GF-D8 (cell line): ENCODE measurements around the gene SPIRE1.
"Not testable (repeated sequence)": the region's sequence is repeated elsewhere in the genome, so short reads cannot be mapped to it uniquely, and the experiment has no call there.

Experiments used
- DNase-seq: peaks from one replicate; lab custom pipeline; 2025; lab: John Stamatoyannopoulos, UW

SPIRE1 gene

DNA sequence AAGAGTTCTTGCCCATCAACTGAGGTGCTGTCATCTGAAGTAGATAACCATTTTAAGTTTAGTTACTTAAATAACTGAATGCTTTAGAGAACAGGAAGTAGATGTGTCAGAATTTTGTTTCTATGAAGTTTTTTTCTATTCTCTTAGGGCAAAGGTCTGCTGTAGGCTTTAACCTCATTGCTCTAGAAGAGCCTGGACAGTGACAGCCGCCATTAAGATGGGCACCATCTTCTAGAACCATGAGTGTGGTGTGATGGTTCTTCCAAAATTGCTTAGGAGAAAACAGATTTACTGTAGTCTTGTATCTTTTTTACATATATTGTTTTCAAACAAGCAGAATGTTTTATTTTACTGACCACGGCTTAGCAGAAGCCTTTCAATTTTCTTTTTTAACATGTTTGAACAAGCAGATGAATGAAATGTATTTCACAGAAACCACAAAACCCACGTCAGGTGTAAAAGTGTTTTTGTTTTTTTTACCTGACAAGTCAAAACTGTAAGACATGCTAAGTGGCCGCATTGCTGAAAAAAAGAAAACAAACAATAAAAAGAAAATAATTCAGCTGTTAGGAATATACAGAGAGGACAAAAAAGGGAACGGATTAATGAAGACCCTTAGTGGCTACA is 172.3 kb downstream of the SPIRE1 start:
- no peak for DNase-seq

DNA sequence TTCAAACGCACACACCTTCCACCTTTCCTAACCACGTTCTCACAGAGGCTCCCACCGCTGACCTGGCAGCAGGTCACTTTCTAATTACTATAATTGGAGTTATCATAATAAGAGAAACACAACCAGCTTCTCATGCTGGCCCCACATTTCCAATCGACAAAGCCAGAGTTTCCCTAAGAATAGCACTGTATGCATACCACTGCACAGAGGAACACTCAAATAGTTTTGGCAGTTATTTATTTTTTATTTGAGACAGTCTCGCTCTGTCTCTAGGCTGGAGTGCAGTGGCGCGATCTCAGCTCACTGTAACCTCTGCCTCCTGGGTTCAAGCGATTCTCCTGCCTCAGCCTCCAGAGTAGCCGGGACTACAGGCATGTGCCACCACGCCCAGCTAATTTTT is 176.0 kb downstream of the SPIRE1 start:
- DNase-seq = not testable (repeated sequence)

DNA sequence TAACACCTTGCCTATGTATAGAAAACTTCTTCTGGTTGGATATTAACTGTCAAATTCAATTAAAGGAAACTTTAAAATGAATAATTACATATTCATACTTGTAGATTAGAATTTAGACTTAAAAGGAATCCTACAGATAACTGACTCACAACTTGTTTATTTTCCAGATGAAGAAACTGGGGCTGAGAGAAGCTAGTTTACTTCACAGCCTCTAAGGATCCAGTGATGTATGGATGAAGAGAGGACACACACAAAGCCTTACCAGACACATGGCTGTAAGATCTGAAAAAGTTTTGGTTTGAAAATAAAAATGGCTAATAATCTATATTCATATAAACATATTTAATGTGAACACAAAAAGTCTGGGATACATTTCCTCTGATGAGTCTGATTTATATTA is 177.9 kb downstream of the SPIRE1 start:
- no peak for DNase-seq

DNA sequence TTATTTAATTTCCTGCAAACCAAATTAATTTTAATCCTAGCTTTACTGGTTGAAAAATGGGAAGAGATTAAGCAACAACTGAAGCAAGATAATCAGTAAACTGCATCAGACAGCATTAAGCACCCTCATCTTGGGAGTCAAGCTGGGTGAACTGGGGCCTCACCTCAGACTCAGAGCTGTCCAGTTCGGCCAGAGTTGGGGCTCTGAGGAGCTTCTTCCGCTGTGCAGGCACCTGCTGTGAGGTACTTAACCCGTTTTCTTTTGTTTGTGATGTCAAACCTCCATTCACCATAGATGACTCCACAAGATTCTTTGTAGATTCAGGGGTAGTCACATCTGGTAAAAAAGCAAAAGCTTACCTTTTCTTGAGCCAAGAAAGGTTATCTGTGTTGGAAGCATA is 178.4 kb downstream of the SPIRE1 start:
- DNase-seq = no peak

DNA sequence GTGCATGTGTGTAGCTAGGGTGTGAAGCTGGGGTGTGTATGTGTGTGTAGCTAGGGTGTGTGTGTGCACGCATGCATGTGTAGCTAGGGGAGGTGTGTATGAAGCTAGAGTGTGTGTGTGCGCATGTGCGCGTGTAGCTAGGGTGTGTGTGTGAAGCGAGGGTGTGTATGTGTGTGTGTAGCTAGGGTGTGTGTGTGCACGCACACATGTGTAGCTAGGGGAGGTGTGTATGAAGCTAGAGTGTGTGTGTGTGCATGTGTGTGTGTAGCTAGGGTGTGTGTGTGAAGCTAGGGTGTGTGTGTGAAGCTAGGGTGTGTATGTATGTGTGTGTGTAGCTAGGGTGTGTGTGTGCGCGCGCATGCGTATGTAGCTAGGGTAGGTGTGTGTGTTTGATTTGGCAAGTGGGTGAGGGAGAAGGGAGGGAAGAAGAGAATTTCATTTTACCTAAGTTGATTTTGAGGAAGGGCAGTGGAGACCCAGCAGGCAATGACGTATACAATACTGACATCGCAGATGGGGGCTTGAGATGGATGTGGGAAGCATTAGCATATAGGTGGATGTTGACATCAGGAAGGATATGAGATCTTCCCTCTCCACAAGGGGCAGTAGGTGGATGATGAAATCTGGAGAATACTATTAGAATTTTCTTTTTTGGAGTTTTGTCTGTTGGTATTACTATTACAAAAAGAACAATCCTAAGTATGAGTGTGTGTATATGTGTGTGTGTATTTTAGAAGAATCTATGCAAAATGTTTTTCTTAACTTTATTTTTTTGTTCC is 179.4 kb downstream of the SPIRE1 start:
- DNase-seq = no peak

- no peak for DNase-seq
These were observed 180.3 kb downstream of the SPIRE1 start for GRCh38 chr18:12477606-12478005.

- DNase-seq = peak; percentile 83
These were observed 181.0 kb downstream of the SPIRE1 start for GRCh38 chr18:12476955-12477354.

DNA sequence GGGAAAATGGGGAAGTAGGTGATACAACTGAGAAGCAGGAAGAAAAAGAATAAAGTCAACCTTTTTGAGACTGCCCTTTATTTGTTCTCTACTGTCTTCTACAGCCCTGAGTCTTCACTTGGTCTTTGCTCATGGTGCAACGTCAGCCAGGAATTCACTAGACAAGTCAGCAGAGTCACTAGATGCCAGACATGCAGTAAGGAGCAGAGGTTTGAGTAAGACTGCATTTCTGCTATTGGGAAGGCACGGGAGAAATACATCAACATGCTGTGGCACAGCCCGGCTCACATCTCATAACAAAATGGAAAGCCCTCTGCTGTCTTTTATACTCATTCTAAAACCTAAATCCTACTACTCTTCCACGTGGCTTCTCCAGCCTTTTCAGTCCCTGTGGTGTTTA is 183.0 kb downstream of the SPIRE1 start:
- DNase-seq = no peak

GRCh38 chr18:12474146-12474545 is 183.8 kb downstream of the SPIRE1 start:
- no peak for DNase-seq

DNA sequence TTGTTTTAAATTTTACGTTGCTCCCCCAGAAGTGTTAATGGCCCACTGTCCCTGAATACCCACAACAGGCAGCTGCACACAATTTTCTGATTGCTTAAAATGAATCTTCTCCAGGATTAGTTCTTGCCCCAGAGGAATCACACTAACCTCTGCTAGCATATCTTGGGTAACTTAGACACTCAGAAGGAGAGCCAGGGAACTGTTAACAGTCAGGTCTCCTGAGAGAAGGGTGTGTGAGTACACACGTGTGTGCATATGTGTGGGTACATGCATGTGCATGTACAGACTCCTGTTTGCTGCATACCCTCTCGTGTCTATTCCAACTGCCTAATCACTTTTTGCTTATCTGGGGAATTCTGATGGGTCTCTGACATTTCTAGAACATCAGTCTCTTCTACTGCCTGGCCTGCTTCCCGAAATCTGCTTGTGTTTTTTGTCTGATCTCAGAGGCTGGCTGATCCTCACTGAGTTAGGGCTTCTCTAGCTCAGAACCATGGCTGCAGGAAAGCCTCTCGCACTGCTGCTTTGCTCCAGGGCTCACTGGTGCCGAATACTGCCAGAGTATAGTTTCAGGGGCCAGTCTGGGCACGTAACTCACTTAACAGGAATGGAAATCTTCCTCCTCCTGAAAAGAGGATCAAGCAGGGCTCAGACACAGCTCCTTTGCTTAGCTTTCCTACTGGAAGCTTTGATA is 187.4 kb downstream of the SPIRE1 start:
- no peak for DNase-seq

- DNase-seq = no peak
These were observed 189.5 kb downstream of the SPIRE1 start for GRCh38 chr18:12468445-12468844.

DNA sequence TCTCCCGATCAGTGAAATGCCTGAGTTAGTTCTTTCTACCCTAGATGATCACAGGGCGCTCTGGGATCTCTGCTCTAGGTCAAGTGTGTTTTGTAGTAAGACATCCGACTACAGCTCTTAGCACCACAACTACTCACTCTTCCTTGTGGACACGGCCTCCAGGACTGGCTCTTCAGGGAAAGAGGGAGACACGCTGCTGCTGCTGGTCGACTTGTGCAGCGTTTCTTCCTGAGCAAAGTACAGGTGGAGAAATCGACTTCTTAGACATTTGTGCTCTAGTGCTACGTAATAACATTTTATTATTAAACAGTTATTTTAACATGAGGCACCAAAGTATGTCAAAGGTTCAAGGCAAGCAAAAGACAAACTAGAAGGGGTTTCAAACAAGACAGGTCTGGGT is 193.2 kb downstream of the SPIRE1 start:
- DNase-seq = no peak

- no peak for DNase-seq
These were observed 194.7 kb downstream of the SPIRE1 start for GRCh38 chr18:12463191-12463590.

- DNase-seq = no peak
These were observed 195.7 kb downstream of the SPIRE1 start for GRCh38 chr18:12462242-12462641.

GRCh38 chr18:12461326-12461725 is 196.6 kb downstream of the SPIRE1 start:
- DNase-seq = no peak

DNA sequence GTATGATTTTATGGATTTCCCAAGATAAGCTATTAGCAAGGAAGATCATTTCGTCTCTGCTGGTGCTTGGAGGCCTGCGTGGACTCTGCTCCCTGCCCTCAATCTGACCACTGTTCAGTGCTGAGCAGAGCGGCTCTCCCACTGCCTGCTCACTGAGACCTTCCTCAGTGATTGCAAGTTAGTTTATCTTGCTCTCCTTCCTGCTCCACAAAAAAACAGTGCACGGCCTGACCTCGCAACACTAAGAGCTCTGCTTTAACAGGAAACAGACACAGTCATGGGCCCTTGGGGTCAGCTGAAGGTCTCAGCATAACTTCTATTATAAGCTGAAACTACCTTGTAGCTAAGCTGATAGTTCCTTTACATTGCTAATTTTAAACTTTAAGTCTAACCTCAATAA is 197.0 kb downstream of the SPIRE1 start:
- peak; percentile 75 for DNase-seq

DNA sequence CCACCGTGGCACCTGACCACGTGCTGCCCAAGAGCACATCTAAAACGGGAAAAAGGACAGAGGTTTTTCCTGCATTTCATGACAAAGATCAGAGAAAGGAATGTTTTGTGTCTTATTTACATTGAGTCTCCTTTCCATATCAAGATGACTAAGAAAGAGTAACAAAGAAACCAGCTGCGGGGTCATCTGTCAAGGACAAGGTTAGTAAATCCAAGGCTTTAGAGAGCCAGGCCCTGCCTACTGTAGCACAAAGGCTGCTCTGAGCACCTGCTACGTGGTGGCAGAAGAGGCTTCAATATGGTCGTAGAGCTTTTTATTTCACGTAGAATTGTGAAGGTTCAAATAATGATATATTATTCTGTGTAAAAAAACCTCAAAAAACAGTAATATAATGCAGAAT is 199.1 kb downstream of the SPIRE1 start:
- no peak for DNase-seq

GRCh38 chr18:12456441-12456840 is 201.5 kb downstream of the SPIRE1 start:
- no peak for DNase-seq

DNA sequence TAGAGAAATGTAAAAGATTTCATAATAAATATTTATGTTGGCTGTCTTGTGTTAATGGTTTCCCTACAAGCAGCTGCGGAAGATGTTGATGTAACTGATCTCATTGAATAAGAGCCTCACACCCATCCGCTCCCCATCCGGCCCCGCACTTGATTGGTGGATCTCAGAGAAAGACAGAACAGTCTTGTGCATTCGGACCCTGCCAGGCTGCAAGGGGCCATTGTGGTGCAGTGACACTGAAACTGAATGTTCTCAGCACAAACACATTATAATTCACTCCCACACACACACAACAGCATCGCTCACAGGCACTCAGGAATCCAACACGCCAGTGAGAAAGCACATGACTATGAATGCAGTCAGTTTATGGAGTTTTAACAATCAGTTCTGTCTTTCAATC is 202.4 kb downstream of the SPIRE1 start:
- no peak for DNase-seq

- no peak for DNase-seq
These were observed 205.1 kb downstream of the SPIRE1 start for GRCh38 chr18:12452784-12453183.

- DNase-seq = no peak
These were observed 206.5 kb downstream of the SPIRE1 start for GRCh38 chr18:12451428-12451827.

DNA sequence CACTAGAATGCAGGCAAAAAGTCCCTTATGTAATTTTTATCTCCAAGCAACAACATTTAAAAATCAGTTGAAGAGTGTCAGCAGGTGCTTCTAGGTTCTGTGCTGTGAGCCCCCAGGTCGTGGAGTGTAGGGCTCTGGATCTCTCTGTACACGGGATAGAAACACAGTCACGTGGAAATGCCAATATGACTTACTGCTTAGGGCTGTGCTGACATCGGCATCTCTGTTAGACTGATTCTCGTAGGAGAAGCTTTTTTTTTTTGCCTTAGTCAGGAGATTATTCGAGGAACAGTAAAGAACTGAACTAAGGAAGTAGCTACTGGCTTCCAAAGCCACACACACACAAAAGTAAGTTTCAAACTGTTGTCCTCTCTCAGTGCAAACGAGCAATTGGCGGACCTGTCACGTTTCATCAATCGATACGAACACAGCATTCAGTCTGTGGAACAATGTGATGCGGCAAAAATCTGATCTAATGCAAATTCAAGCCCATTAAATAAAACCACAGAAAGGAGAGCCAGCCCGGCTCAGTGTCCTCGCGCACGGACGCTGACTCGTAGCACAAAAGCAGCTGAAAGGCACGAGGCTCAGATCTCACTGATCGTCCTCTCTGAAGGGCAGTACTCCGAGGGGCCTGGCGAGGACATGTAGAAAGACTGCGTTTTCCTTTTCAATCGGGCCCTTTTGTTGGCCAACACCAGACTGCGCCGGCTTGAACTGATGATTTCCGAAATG is 208.7 kb downstream of the SPIRE1 start:
- no peak for DNase-seq

DNA sequence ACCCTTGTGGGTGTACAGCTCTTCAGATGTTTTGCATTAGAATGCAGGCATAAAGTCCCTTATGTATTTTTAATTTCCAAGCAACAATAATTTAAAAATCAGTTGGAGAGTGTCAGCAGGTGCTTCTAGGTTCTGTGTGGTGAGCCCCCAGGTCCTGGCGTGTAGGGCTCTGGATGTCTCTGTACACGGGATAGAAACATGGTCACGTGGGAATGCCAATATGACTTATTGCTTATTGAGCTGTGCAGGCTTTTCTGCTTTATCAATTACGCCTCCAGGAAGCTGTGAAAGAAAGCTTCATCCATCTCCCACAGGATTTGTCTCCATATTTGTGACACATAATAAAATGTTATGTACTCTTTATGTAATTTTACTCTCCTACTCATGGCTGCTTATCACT is 212.4 kb downstream of the SPIRE1 start:
- DNase-seq = no peak
